Kidney tubule cell (primary cell): ENCODE data around the gene FGF12.

Experiments used
- DNase-seq: peaks from one replicate; pipeline ENCODE4 v3.0.0-alpha.2; 2018; ENCODE audit warnings: low spot score

Gene FGF12

GRCh38 chr3:192332386-192333291 is 394.7 kb downstream of the FGF12 start:
- no peak for DNase-seq

DNA sequence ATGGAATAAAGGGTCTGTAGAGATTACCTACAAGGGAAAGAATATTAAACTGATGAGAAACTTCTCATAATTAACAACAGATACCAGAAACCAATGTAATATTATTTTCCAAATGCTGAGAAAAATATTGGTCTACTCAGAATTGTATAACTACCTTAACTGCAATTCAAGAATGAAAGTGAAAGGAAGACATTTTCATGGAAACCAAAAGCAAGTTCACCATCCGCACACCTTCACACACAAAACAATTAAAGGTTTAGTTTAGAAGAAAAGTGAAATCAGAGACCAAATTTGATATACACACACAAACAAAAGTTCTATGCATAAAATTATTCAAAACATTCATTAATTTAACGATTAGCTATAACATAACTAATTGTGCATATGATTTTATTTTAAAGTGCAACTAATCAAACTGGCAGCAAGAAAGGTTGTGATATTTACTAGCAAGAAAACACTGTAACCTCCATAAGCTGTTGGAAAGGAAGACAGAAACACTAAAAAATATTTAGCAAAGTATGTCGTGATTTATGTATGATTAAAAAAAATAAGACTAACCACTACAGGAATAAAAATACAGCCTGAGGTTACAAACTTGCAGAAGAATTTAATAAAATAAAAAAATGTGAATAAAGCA is 395.5 kb downstream of the FGF12 start:
- DNase-seq, result no peak

DNA sequence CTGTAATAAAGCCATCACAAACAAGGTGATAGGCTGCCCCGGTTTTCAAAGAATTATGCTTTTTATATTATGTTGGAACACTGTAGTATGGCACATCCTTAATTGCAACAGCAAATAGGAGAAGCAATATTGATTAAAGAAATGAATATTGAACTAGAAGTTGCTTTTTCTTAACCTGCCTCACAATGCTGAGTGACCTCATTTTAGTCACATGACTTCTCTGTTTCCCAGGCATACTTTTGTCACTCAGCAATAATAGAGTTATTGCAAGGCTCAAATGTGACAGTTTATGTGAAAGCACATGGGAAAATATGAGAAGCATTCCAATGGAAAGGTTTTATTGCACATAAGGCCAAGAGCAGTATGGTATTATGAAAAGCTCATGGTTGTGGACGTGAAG is 400.7 kb downstream of the FGF12 start:
- no peak for DNase-seq

DNA sequence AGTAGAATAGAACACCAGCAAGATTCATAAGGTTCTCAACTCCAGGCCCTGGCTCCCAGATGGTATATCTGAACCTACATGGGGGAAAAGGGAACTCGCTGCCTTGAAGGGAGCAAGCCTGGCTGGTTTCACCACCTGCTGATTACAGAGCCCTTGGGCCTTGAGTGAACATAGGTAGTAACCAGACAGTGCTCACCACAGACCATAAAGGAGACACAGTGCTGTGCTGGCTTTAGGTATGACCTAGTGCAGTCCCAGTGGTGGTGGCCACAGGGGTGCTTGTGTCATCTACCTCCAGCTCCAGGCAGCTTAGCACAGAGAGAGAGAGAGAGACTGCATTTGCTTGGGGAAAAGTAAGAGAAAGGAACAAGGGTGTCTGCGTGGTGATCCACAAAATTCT is 409.8 kb downstream of the FGF12 start:
- no peak for DNase-seq

DNA sequence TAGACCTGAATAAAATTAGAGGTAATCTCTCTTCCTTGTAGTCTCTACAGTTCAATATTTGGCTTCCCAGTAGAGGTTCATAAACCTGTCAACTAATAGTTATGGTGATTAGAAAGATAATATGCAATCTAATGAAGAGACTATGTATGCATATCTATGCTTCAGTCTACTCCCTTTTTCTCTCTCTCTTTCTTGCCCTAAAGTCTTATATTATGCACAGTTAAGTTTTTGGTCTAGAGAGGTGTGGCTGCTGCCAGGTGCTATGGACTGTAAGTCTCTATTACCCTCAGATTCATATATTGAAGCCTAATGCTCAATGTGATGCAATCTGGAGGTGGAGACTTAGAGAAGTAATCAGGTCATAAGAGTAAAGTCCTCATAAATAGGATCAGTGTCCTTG is 413.7 kb downstream of the FGF12 start:
- DNase-seq, result no peak

DNA sequence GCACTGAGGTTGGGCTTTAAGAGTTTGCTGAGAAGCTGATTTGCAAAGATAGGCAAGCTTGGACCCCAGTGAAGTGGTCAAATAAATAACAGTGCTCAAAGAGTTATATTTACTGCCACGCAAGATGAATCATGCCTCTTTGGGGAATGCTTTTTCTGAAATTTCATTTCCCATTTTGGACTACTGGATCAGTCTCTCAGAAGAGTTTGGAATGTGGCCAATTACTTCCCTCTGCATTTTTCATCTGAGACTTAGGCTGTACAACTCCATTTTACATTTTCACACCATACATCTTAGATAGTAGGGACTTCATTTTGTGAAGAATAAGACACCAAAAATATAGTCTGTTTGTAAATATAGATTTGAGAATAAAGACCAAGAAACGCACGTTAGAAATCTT is 419.7 kb downstream of the FGF12 start:
- no peak for DNase-seq

DNA sequence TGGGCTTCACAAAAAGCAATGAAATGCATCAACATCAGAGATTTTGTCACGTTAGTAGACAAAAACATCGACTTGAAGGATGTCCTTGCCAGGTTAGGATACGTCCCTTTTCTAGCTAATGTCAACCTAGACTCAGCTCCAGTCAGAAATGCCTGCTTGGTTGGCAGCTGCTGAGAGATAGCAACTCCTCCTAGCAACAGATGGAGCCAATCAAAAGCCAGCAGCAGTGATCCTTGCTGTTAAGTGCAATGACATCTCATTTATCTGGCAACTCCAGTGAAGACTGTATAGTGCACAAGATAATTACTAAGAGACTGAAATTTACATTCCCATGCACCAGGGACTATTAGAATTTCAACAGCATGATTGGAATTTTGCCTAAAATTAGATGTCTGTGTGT is 424.1 kb downstream of the FGF12 start:
- no peak for DNase-seq

GRCh38 chr3:192302721-192303120 is 424.6 kb downstream of the FGF12 start:
- DNase-seq, result no peak

- no peak for DNase-seq
Measured at GRCh38 chr3:192299921-192300320, 427.4 kb downstream of the FGF12 start.

DNA sequence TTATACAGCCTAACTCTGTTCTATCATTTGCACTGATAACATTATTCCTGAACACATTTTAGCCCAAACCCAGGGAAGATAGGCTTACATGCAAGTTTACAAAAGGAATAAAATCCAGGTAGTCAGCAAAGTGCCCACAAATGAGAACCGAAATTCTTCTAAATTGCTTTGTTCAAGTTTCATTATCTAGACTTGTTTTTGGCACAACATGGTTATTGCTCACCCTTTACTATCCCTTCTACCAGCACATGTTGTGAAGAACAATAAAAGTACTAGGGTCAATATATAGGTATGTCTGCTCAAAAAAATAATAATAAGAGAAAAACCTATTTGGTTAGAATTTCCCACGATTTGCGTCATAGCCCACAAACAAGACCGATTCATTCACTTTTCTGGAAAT is 430.5 kb downstream of the FGF12 start:
- DNase-seq, result no peak

DNA sequence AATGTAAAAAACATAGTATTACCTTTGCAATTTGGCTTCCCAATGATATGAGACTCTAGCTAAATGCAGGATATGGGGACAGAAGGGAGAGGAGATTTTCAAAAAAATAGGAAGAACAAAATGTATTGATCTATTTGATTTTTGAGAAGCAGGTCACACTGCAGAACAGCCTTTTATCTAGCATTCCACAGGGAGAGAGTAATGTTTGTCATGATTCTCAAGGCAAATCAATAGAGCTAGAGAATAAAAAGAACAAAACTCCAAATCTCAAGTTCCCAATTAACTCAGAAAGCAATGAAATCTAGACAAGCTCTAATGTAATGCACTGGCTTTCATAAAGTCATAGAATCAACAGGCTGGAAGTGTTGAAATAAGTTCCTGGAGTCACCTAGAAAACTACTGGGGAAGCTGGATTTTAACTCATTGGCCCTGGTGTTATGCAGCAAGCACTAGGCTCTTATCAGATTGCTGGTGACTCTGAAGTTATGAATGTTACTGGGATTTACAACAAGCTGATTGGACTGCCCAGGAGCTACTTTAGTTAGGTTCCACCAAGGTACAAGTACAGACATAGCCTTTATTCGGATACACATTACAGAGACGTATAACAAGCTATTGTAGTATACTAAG is 442.8 kb downstream of the FGF12 start:
- DNase-seq, result no peak

- no peak for DNase-seq
Measured at GRCh38 chr3:192281207-192281880, 446.0 kb downstream of the FGF12 start.

- DNase-seq, result no peak
Measured at GRCh38 chr3:192279664-192280063, 447.7 kb downstream of the FGF12 start.

DNA sequence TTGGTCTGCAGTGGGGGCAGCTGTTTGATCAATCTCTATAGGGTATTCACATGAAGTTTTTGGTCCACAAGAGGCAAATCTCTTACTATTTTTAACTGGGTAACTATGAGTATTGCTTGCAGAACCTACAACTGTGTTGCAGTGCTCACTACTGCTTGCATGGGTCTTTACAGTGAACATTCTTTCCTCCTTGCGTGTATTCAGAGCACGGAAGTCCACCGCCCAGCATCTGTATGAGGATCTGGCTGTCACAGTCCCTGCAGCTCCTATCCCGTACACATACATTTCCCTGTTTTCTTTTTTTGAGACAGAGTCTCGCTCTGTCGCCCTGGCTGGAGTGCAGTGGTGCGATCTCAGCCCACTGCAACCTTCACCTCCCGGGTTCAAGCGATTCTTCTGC is 449.9 kb downstream of the FGF12 start:
- no peak for DNase-seq

DNA sequence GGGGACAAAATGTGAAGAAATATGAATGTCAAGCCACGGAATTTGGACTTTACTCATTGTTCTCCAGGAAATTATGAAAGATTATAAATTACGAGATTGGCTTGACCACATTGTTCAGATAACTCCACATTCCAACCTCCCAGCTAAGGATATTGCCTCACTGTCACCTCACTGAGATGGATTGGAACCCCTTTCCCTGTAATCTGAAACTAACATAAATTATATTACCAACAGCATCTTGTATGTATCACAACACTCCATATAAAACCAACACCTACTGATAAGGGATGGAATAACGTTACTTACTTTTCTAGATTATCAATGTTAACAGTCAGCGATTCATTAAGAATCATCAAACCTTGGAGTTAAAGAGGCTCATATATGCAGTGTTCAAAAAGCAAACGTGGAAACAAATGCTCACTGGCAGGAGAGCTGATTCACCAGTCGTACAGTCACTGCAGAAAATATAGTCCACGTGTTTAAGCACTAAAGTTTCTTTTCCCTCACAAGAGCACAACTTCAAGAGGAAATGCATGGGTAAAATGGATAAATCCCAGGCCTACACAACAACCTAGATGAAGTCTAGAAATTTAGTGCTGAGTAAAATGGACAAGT is 451.5 kb downstream of the FGF12 start:
- DNase-seq, result no peak

DNA sequence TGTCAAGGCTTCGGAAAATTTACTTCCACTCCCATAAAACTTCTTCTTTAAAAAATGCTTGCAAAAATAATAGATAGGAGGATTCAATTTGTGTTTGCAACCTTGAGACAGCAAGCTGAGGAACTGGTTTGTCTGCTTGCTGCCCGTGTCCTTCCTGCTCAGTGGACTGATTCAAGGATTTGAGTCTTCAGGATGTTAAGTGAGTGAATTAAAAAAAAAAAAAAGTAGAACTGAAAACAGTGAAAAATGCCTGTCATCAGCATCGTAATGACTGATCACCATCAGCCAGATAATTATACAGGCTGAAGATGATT is 453.7 kb downstream of the FGF12 start:
- DNase-seq, result peak; percentile 5

DNA sequence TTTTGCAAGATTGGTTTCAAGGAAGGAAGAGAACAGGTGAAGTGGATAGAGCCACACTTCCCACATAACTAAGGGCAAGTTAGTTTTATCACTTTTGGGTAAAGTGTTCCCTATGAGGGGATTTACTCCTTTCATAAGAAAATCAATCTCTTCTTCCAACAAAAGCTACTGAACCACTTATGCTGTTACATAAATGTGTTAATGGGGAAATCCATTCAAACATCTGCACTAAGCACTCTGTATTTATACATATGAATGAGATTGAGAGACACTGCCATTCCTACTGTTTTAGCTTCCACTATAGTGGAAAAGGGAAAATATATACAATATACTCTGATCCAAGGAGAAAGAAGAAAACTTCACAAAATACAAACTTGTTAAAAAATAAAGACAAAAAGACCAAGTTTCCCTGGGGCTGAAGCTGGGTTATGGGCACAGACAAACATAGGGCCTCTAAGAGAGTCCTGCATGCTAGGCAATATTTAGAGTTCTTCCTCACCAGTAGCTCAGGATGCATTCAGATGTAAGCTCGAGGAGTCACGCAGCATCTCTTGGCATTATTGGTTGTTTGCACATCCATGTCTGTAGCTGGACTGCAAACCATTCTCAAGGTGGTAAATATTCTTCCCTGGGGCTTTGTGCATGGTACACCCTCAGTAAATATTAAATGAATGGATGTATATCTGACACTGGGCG is 454.2 kb downstream of the FGF12 start:
- no peak for DNase-seq

GRCh38 chr3:192262001-192262400 is 465.3 kb downstream of the FGF12 start:
- no peak for DNase-seq

DNA sequence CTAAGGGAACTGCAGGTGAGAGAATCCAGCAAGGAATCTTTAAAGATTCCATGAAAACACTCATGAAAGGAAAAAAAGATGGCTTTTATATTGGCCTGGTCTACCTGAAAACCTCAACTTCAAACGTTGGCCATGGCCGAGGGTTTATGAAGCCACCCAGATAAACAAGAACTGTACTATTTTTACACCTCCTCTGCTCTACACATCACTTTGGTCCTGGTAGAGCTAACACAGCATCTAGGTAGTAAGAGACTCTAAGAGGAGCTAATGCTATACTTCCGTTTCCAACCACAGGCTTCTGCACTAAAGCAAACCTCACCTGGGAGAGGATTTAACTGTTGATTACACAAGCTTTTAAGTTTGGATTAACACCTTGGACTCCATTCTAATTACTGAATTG is 466.2 kb downstream of the FGF12 start:
- DNase-seq, result no peak

- peak; percentile 59 for DNase-seq
Measured at GRCh38 chr3:192260116-192261010, 467.0 kb downstream of the FGF12 start.

- DNase-seq, result peak; percentile 62
Measured at GRCh38 chr3:192259661-192260060, 467.7 kb downstream of the FGF12 start.
